Astrocyte of the cerebellum (primary cell): ENCODE measurements around the gene PKP4.

ENCODE experiments used
- DNase-seq: peaks from one replicate; pipeline ENCODE4 v3.0.0-alpha.2; 2011; ENCODE audit warnings: low read depth
- H3K4me3 ChIP-seq: 2 replicates; pipeline ENCODE4 v1.5.1; 2011; ENCODE audit warnings: mild to moderate bottlenecking, low read depth, low read length, moderate library complexity
- in situ Hi-C: cut with HindIII; loops from 2 replicates; pipeline ENCODE4 v1.10.0; 2017; ENCODE audit warnings: low sequenced_read_pairs
- TF ChIP-seq, protein P1 (sequence below): IDR thresholded peaks from 2 replicates; pipeline ENCODE4 v1.5.1; 2012; ENCODE audit warnings: low read length, low read depth, moderate library complexity, mild to moderate bottlenecking; ENCODE audit errors: missing control alignments

The PKP4 gene

GRCh38 chr2:158668001-158668765 lies 211.4 kb downstream of the PKP4 start:
- TF ChIP-seq, protein P1, sequence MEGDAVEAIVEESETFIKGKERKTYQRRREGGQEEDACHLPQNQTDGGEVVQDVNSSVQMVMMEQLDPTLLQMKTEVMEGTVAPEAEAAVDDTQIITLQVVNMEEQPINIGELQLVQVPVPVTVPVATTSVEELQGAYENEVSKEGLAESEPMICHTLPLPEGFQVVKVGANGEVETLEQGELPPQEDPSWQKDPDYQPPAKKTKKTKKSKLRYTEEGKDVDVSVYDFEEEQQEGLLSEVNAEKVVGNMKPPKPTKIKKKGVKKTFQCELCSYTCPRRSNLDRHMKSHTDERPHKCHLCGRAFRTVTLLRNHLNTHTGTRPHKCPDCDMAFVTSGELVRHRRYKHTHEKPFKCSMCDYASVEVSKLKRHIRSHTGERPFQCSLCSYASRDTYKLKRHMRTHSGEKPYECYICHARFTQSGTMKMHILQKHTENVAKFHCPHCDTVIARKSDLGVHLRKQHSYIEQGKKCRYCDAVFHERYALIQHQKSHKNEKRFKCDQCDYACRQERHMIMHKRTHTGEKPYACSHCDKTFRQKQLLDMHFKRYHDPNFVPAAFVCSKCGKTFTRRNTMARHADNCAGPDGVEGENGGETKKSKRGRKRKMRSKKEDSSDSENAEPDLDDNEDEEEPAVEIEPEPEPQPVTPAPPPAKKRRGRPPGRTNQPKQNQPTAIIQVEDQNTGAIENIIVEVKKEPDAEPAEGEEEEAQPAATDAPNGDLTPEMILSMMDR, result no peak
- in situ Hi-C loops, result no loop called here

GRCh38 chr2:158670292-158670691 lies 213.5 kb downstream of the PKP4 start:
- in situ Hi-C loops, result no loop called here
- no peak for DNase-seq
- no peak overlapping the region for H3K4me3 ChIP-seq
- TF ChIP-seq, protein P1, result no peak

More at GRCh38 chr2:158668001-158668765, 211.4 kb downstream of the PKP4 start:
- DNase-seq, result no peak
- H3K4me3 ChIP-seq, result no peak overlapping the region

DNA sequence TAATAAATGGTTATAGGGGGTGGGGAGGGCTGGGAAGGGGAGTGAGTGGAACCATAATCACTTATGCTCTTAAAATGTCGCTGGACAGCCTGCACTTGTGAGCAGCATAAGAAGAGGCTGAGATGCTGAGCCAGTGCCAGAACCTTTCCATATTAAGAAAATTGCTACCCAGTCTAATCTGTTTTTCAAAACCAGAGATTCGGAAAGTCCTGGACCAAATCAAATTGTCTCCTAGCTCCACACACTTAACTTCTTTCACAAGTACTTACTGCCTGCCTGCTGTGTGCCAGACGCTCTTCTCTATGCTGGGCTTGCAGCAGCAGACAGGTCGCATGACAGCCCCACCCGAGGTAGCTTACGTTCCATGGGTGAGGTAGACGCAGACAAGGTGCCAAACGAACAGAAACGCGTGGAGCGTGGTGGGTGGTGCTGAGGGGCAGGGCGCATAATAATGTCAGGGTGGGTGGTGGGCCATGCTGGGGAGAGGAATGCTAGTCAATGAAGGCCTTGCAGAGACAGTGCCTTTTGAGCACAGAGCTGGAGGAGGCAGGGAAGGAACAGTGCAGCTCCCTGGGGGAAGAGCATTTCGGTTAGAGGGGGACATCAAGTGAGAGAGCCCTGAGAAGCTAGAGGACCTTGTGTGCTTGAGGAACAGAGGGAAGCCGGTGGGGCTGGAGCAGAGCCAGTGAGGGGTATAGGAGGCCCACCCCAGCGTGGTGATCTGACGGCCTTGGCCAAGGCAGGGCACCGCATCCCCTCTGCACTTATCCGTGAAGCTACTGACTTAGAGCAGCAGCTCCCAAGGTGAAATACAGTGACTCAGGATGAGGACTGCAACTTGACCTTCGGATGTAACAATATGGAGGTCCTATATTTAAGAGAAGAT lies 214.9 kb downstream of the PKP4 start:
- no peak overlapping the region for H3K4me3 ChIP-seq
- in situ Hi-C loops, result no loop called here
- TF ChIP-seq, protein P1, result no peak
- DNase-seq, result no peak

DNA sequence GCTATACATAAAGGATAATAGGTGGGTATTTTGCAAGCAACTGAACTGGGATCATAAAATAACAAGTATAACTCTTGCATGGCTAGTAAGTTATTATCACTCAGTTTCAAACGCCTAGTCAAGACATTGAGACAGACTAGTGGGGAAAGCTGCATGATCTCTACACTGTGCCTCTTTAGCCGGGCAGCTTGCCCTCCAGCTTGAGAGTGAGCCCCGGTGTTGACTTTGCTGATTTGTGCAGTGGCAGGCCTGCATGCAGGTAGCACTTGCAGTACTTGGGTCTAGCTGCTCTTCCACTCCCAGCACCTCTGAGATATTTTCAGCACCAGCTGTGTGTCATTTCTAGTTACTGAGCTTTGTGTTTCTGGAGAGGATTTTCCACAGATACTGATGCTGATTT lies 219.5 kb downstream of the PKP4 start:
- TF ChIP-seq, protein P1, result no peak
- in situ Hi-C loops, result no loop called here
- DNase-seq, result no peak
- no peak overlapping the region for H3K4me3 ChIP-seq

DNA sequence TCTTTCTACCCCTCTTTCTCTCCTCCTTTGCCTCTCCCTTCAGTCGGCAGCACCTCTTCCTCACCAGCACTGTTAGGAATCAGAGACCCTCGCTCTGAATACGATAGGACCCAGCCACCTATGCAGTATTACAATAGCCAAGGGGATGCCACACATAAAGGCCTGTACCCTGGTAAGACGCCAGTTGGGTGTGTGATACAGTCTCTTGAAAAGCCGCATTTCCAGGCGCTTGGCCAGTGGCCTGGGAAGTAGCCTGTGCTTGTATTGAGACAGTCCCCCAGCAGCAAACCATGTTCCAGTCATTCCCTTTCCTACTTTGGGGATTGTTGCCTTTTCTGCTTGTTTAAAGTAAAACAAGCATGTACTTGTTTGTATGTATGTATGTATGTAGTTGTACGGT lies 219.9 kb downstream of the PKP4 start:
- in situ Hi-C loops, result no loop called here
- DNase-seq, result no peak
- TF ChIP-seq, protein P1, result no peak
- H3K4me3 ChIP-seq, result no peak overlapping the region

DNA sequence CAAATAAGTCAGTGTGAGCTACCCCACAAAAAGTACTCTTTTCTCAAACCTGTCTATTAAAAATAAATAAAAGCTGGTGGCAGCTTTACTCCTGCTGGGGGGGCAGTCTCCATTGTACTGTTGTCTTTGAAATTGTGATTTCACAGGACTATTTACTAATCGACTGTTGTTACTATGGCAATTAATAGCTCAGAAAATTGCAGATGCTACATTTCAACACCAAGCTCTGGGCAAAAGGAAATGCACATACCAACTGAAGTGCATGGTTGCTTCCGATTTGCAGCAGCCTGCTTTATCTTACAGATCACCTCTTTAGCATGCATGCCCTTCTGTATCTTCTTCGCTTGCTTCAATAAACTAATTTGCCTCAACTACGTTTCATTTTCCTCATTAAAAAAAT lies 220.8 kb downstream of the PKP4 start:
- no peak for DNase-seq
- in situ Hi-C loops, result no loop called here
- TF ChIP-seq, protein P1, result no peak
- no peak overlapping the region for H3K4me3 ChIP-seq
